ENCODE results near the gene CNGA2.

GRCh38 chrX:151750511-151750910, 16.0 kb downstream of the CNGA2 start:
- TF ChIP-seq FOSL1 (IDR thresholded peaks at IDR 0.05; ENCODE audit: low read depth) (no peak), CTCF (IDR thresholded peaks at IDR 0.05 in 2 of 3, conservative IDR thresholded peaks at IDR 0.05 in 1 of 3; ENCODE audit: borderline replicate concordance in 1 of 3, insufficient read depth in 1 of 3, low read depth in 2 of 3, low read length in 2 of 3) (no peak), MAX (IDR thresholded peaks at IDR 0.05) (no peak)
